ENCODE results near the gene EIF5A. TPM values are rescaled to one million over a fixed set of nuclear protein-coding genes. Genes with fewer than 3 reads are reported as not detected.
A peak's percentile ranks its signal among the peaks of the same experiment; 100 is the strongest.

EIF5A gene
- total RNA-seq, 1 donor from 2014 or later, result 295 TPM

- intact Hi-C loops (cut with DNase I), result no loop called here
- DNase-seq (no peak), ATAC-seq (ENCODE audit: poor library complexity) (no peak)
Observed at GRCh38 chr17:7346761-7347614, 39.6 kb downstream of the EIF5A start.

- intact Hi-C loops (cut with DNase I), result loop anchor here (2.0 kb wide), 1 partner anchor 67 kb away; the partner anchor contains the start of gene SLC2A4
- no peak for DNase-seq
- ATAC-seq (ENCODE audit: poor library complexity), result no peak
Observed at GRCh38 chr17:7347630-7348477, 40.4 kb downstream of the EIF5A start.

DNA sequence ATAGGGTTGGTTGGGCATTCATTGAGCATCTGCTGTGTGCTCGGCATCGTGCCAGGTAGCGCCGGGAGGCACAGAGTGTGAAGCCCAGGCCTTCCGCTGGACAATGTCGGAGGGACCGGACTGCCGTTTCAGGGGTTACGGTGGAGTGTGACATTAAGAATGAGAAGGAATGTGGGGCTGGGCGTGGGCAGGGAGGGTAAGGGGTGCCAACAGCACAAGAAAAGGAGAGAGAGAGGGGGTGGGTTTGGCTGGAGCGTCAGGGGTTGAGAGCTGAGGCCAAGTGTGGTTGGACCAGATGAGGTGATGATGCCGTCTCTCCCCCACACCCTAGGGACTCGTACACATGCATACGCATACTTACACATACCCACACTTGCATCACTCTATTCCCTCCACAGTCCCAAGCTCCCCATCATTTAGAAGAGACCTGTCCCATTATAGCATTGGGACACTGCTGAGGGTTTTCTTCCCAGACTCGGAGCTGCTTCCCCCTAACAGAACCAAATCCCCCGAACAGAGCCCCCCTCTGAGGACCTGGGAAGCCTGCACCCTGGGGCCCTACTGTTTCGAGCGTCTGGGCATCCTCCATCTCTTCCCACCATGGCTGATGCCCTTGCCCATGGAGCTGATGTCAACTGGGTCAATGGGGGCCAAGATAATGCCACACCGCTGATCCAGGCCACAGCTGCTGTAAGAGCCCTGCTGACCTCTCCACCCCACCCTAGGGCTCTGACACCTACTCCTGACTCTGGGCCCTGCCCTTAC is 41.2 kb downstream of the EIF5A start:
- intact Hi-C loops (cut with DNase I), result loop anchor here (2.0 kb wide), 1 partner anchor 68 kb away; the partner anchor contains the start of gene SLC2A4
- ATAC-seq (ENCODE audit: poor library complexity) (no peak), DNase-seq (no peak)

- intact Hi-C loops (cut with DNase I), result loop anchor here (2.0 to 10.0 kb wide), 4 partner anchors 21 to 213 kb away; partner anchors contain the start of genes FGF11, SENP3 and TMEM102
- DNase-seq (peak; percentile 96), ATAC-seq (ENCODE audit: poor library complexity) (peak; percentile 82)
Observed at GRCh38 chr17:7351665-7352502, 44.5 kb downstream of the EIF5A start, which contains the start of gene KCTD11. KCTD11 (plus strand) TSS chr17:7352162.

DNA sequence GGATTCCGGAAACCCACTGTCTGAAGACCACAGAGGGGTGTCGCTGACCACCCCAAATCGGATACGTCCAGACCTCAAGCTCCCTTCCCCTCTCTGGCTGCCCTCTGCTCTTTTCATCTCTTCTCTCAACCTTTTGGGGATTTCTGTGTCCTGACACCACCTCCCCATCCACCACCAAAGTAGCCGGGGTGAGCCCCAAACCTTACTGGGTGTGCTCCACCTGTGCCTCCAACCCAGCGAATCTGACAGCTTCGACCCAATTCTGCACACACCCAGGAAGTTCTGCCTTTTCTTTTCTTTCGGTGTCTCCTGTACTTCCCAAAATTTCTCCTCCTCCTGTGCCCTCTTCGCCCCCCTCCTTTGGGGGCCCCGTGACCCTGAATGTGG is 45.1 kb downstream of the EIF5A start:
- ATAC-seq (ENCODE audit: poor library complexity) (no peak), DNase-seq (no peak)
- intact Hi-C loops (cut with DNase I), result loop anchor here (10.0 kb wide), 3 partner anchors 82 to 212 kb away; partner anchors contain the start of genes FGF11, SENP3 and TMEM102

DNA sequence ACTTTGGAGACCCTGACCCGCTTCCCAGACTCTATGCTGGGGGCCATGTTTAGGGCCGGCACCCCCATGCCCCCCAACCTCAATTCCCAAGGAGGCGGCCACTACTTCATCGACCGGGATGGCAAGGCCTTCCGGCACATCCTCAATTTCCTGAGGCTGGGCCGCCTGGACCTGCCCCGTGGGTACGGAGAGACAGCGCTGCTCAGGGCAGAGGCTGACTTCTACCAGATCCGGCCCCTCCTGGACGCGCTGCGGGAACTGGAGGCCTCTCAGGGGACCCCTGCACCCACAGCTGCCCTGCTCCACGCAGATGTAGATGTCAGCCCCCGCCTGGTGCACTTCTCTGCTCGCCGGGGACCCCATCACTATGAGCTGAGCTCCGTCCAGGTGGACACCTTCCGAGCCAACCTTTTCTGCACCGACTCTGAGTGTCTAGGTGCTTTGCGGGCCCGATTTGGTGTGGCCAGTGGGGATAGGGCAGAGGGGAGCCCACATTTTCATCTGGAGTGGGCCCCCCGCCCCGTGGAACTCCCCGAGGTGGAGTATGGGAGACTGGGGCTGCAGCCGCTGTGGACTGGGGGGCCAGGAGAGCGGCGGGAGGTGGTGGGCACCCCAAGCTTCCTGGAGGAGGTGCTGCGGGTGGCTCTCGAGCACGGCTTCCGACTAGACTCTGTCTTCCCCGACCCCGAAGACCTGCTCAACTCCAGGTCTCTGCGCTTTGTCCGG is 45.6 kb downstream of the EIF5A start:
- DNase-seq (no peak), ATAC-seq (ENCODE audit: poor library complexity) (no peak)
- intact Hi-C loops (cut with DNase I), result loop anchor here (10.0 kb wide), 3 partner anchors 82 to 212 kb away; partner anchors contain the start of genes FGF11, SENP3 and TMEM102

DNA sequence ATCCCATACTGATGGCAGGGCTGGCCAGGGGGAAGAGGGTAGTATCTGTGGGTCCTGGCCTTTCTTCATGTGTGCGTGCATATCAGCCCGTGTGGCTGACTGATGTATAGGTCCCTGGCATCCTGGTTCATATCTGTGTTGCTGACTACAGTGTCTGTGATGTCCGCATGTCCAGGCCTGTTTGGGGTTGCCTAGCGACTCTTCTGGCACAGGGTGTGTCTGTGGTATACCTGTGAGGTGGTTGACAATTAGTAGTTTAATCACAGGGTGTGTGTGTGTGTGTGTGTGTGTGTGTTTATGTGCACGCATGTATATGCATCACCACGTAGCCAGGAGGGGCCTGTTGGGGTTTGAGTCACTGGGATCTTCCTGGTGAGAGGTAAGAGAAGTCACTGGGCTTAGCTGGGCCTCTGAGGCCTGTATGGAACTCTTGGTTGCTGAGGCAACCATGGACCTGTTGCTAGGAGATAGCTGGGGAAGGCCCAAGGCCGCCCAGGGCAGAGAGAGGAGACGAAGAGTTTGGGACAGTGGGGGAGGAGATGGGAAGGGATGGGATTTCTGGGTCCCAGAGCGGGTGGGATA is 46.9 kb downstream of the EIF5A start:
- ATAC-seq (ENCODE audit: poor library complexity) (no peak), DNase-seq (no peak)
- intact Hi-C loops (cut with DNase I), result loop anchor here (10.0 kb wide), 3 partner anchors 80 to 210 kb away; partner anchors contain the start of genes FGF11, SENP3 and TMEM102

DNA sequence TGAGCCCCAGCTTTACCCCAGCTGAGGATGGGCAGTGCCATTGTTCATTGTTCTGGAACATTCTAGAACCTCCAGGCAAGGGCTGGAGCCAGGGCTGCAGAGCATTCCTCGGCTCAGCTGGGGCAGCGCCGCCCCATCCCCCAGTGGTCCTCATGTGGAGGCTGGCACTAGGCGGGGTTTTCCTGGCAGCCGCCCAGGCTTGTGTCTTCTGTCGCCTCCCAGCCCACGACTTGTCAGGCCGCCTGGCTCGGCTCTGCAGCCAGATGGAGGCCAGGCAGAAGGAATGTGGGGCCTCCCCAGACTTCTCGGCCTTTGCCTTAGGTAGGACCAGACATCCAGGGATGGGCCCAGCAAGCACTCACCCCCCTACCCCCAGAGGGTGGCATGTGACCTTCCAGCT is 47.6 kb downstream of the EIF5A start, which contains the start of gene TMEM95:
Gene TMEM95 (plus strand): TSS at position 104 of the 400 bp plus-strand sequence. CDS start 49 bp downstream, at position 153.
- DNase-seq, result peak; percentile 61
- no peak for ATAC-seq (ENCODE audit: poor library complexity)
- intact Hi-C loops (cut with DNase I), result loop anchor here (5.0 to 10.0 kb wide), 4 partner anchors 37 to 210 kb away; partner anchors contain the start of genes FGF11, PLSCR3, SENP3 and TMEM102

DNA sequence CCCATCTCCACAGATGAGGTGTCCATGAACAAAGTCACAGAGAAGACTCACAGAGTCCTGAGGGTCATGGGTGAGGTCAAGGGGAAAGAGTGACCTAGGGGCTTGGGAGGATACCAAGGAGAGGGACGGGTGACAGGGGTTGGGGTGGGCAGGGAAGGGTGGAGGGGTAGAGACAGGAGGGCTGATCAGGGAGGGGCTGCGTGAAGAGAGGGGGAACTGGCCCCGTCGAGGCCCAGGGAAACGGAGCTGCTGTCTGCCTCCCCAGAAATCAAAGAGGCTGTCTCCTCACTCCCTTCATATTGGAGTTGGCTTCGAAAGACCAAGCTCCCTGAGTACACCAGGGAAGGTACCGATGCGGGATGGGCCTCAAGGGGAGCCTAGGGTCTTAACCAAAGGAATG is 48.1 kb downstream of the EIF5A start:
- intact Hi-C loops (cut with DNase I), result loop anchor here (5.0 to 10.0 kb wide), 4 partner anchors 37 to 209 kb away; partner anchors contain the start of genes FGF11, PLSCR3, SENP3 and TMEM102
- DNase-seq (no peak), ATAC-seq (ENCODE audit: poor library complexity) (no peak)

DNA sequence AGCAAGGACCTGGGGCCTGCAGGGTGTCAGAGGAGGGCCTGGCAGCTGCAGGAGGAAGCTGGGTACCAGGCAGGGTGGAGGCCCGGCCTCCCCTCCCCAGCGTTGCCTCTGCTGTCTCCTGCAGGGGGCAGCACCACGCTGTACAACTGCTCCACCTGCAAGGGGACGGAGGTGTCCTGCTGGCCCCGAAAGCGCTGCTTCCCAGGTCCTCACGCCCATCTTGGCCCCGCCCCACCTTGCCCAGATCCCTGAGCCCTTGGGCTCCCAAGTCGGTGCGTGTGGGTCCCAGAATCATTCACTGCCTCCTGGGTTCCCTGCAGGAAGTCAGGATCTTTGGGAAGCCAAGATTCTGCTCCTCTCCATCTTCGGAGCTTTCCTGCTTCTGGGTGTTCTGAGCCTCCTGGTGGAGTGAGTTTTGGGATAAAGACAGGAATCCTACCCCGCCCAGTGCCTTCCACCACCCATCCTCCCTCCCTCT is 48.7 kb downstream of the EIF5A start:
- intact Hi-C loops (cut with DNase I), result loop anchor here (5.0 to 10.0 kb wide), 4 partner anchors 36 to 209 kb away; partner anchors contain the start of genes FGF11, PLSCR3, SENP3 and TMEM102
- ATAC-seq (ENCODE audit: poor library complexity) (peak; percentile 12), DNase-seq (peak; percentile 88)

- DNase-seq, result no peak
Observed at GRCh38 chr17:7356756-7357155, 49.3 kb downstream of the EIF5A start.

GRCh38 chr17:7357381-7357780 is 50.0 kb downstream of the EIF5A start:
- ATAC-seq (ENCODE audit: poor library complexity) (no peak), DNase-seq (no peak)
- intact Hi-C loops (cut with DNase I), result loop anchor here (5.0 to 10.0 kb wide), 4 partner anchors 35 to 207 kb away; partner anchors contain the start of genes FGF11, PLSCR3, SENP3 and TMEM102

More at GRCh38 chr17:7356756-7357155, 49.3 kb downstream of the EIF5A start:
- intact Hi-C loops (cut with DNase I), result loop anchor here (5.0 to 10.0 kb wide), 4 partner anchors 36 to 208 kb away; partner anchors contain the start of genes FGF11, PLSCR3, SENP3 and TMEM102
- ATAC-seq (ENCODE audit: poor library complexity), result no peak

DNA sequence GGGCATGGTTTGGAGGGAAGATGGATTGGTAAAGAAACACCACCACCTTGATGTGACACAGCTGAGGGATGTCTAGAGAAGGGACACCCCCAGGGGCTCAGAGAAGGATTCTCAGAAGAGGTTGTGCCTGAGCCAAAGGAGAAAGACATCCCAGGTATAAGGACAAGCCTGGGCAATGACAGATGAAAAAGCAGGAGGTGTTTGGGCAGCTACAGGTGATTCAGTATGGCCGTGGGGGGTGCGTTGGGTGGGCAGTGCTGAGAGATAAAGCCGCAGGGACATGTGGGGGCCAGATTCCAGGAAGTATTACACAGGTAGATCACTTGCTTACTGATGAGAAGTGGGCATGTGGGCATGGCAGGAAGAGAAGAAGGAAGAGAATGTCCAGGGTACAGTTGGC is 54.5 kb downstream of the EIF5A start:
- ATAC-seq (ENCODE audit: poor library complexity) (no peak), DNase-seq (no peak)
- intact Hi-C loops (cut with DNase I), result no loop called here
